Esophagus (tissue), 2 donors: ENCODE measurements around the gene DAPP1. TPM values are rescaled to one million over a fixed set of nuclear protein-coding genes. Genes with fewer than 3 reads are reported as not detected.
"Not testable (repeated sequence)": the region's sequence is repeated elsewhere in the genome, so short reads cannot be mapped to it uniquely, and the experiment has no call there.

ENCODE experiments used
- H3K27ac ChIP-seq, 2 donors: one replicate each; pipeline ENCODE4 v1.5.1; 2013; ENCODE audit warnings: low read depth in 2 of 2, mild to moderate bottlenecking in 2 of 2, inconsistent platforms in 1 of 2, low read length in 1 of 2, moderate library complexity in 1 of 2
- H3K27me3 ChIP-seq, 2 donors: one replicate each; pipeline ENCODE4 v1.6.1; 2013; ENCODE audit warnings: low read length in 2 of 2, control low read depth in 1 of 2, mild to moderate bottlenecking in 1 of 2; ENCODE audit not compliant: insufficient read depth in 2 of 2, control insufficient read depth in 1 of 2
- H3K36me3 ChIP-seq, 2 donors: one replicate each; pipeline ENCODE4 v1.6.1; 2013; ENCODE audit warnings: low read length in 1 of 2; ENCODE audit not compliant: control insufficient read depth in 2 of 2, insufficient read depth in 2 of 2
- H3K4me1 ChIP-seq, 2 donors: one replicate each; pipeline ENCODE4 v1.6.1; 2013; ENCODE audit warnings: low read length in 1 of 2; ENCODE audit not compliant: control insufficient read depth in 2 of 2, insufficient read depth in 2 of 2
- H3K4me3 ChIP-seq, 2 donors: one replicate each; pipeline ENCODE4 v1.5.1; 2013; ENCODE audit warnings: low read length in 2 of 2, mild to moderate bottlenecking in 2 of 2, low read depth in 1 of 2, moderate library complexity in 1 of 2
- H3K9me3 ChIP-seq, 2 donors: one replicate each; pipeline ENCODE4 v1.6.1; 2013; ENCODE audit warnings: mild to moderate bottlenecking in 2 of 2, low read depth in 1 of 2, low read length in 1 of 2, moderate library complexity in 1 of 2; ENCODE audit not compliant: control insufficient read depth in 2 of 2, insufficient read depth in 1 of 2
- WGBS, 2 donors: extraction: QIAGEN DNeasy Blood & Tissue Kit; methylation state at CpG; one replicate each; pipeline ENCODE4 v1.1.7; 2013; 5-methylcytosine and 5-hydroxymethylcytosine counted together
- polyA plus RNA-seq, 2 donors: library from polyadenylated mRNA; stranded (reverse); fragments of 200-250 nt; gene quantifications; one replicate each; pipeline ENCODE4 v1.2.3, GENCODE V29; 2013
- donor health status: healthy with polysubstance abuse.
- donor health status: Bipolar disorder and iron deficiency.

DAPP1 gene
- polyA plus RNA-seq, 2 donors, result 29.1 to 40.6 TPM

- H3K4me3 ChIP-seq, result no peak overlapping the region
- peaks cover 0 to 2% of the 10 kb centered on the region in 2 donors for H3K4me1 ChIP-seq
- WGBS, 2 donors, result 84 to 90% methylated on average over 3 of the region's 3 CpGs
- H3K27me3 ChIP-seq, result no peaks in the 10 kb centered on the region
- no peaks in the 10 kb centered on the region for H3K9me3 ChIP-seq
- no peaks in the 10 kb centered on the region for H3K36me3 ChIP-seq
- H3K27ac ChIP-seq, result no peak overlapping the region
Measured at GRCh38 chr4:99822734-99823133, 6.1 kb downstream of the DAPP1 start.

DNA sequence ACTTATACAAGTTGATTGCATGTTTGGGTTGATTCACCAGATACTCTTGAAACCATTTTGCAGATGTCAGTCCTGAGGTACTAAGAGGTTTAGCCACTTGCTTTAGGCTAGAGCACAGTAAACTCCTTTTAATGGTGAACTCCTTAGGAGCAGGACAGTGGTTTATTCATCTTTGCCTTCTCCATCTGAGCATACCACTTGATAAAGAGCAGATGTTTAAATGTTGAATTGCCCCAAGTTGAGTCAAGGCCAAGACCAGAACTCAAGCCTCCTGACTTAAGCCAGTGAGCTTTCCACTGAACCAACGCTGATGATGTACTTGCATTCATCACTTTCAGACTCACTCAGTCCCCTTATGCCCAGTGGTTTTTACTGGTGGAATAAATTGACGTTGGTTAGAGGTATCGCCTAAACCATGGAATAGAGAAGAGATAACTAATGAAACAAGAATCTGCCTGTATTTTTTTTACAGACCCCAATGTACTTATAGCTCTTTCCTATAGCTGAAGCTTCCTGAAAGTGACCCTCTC is 7.5 kb downstream of the DAPP1 start:
- 87 to 88% methylated on average over 3 of the region's 3 CpGs for WGBS, 2 donors

GRCh38 chr4:99825272-99825671 is 8.6 kb downstream of the DAPP1 start:
- Histone ChIP-seq H3K27ac (peak overlapping the region in 1 of 2 donors; percentile 28), H3K36me3 (no peaks in the 10 kb centered on the region), H3K9me3 (no peaks in the 10 kb centered on the region), H3K4me3 (no peak overlapping the region), H3K27me3 (no peaks in the 10 kb centered on the region), H3K4me1 (peaks cover 0 to 2% of the 10 kb centered on the region in 2 donors)
- whole genome bisulfite sequencing, 2 donors, result 60% methylated on average over 3 of the region's 3 CpGs

More for the DNA sequence above, 7.5 kb downstream of the DAPP1 start:
- Histone ChIP-seq H3K4me3 (no peak overlapping the region), H3K9me3 (no peaks in the 10 kb centered on the region), H3K4me1 (peaks cover 0 to 2% of the 10 kb centered on the region in 2 donors), H3K36me3 (no peaks in the 10 kb centered on the region), H3K27me3 (no peaks in the 10 kb centered on the region), H3K27ac (no peak overlapping the region)

DNA sequence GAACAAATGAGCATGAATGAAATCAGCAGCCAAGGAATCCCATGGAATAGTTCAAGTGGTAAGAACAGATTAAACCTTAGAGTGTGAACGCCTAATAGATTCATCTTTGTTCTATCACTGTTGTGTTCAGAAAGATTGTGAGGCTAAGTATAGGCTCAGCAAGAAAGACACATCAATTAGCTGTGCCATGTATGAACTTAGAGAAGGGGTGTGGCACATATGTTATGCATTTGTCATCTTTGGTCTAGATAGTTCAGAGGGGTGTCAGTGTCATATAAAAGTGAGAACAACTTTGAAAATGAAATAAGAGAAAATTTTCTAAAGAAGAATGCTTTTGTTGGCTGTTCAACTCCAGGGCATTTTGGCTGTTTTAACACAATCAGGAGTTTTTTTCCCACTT is 9.4 kb downstream of the DAPP1 start:
- Histone ChIP-seq H3K27me3 (no peaks in the 10 kb centered on the region), H3K4me1 (peaks cover 0 to 2% of the 10 kb centered on the region in 2 donors), H3K4me3 (no peak overlapping the region), H3K27ac (no peak overlapping the region), H3K9me3 (no peaks in the 10 kb centered on the region), H3K36me3 (no peaks in the 10 kb centered on the region)
- 77 to 82% methylated on average over 1 of the region's 1 CpG for WGBS, 2 donors

DNA sequence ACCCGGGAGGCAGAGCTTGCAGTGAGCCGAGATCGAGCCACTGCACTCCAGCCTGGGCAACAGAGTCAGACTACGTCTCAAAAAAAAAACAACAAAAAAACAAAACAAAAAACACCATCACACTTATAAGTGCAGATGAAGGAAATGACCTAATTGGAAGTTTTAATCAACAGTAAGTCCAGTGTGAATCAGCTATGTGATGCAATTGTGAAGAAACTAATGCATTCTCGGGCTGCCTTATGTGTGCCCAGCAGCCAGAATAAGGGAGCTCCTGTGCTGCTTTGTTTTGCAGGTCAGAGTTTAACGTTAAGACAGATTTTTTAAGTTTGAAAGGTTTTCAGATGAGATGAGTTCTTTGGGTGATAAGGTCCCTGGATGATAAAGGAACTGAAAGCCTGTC is 10.8 kb downstream of the DAPP1 start:
- WGBS, 2 donors, result 81 to 88% methylated on average over 6 of the region's 6 CpGs
- no peaks in the 10 kb centered on the region for H3K36me3 ChIP-seq
- H3K4me3 ChIP-seq, result no peak overlapping the region
- no peaks in the 10 kb centered on the region for H3K9me3 ChIP-seq
- no peaks in the 10 kb centered on the region for H3K27me3 ChIP-seq
- H3K4me1 ChIP-seq, result peaks cover 0 to 2% of the 10 kb centered on the region in 2 donors
- no peak overlapping the region for H3K27ac ChIP-seq

- H3K27ac ChIP-seq, result peak overlapping the region in 1 of 2 donors; percentile 6
- 70 to 79% methylated on average over 1 of the region's 1 CpG for WGBS, 2 donors
- H3K4me1 ChIP-seq, result peaks cover 0 to 2% of the 10 kb centered on the region in 2 donors
- no peaks in the 10 kb centered on the region for H3K36me3 ChIP-seq
- H3K9me3 ChIP-seq, result no peaks in the 10 kb centered on the region
- H3K27me3 ChIP-seq, result no peaks in the 10 kb centered on the region
- H3K4me3 ChIP-seq, result no peak overlapping the region
Measured at GRCh38 chr4:99827857-99828256, 11.2 kb downstream of the DAPP1 start.

DNA sequence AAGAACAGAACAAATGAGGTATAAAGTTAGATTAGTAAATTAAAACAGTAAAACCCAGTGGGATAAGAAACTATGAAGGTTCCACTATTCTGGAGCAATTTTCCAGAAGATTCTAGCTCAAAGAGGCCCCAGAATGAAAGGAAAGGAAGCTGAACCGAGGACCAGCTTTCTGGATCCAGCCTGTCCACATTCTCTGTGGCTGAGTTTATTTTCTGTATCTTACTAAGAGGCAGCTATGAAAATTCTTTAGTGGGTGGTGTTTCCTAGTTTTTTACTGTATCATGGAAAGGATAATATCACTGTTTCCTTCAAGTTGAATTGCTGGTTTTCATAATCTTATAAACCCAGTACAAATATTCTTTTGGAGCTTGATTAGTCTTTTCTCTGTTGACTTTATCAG is 11.8 kb downstream of the DAPP1 start:
- H3K27ac ChIP-seq, result no peak overlapping the region
- H3K9me3 ChIP-seq, result no peaks in the 10 kb centered on the region
- no peak overlapping the region for H3K4me3 ChIP-seq
- 32 to 56% methylated on average over 1 of the region's 1 CpG for WGBS, 2 donors
- H3K4me1 ChIP-seq, result peaks cover 0 to 2% of the 10 kb centered on the region in 2 donors
- H3K27me3 ChIP-seq, result no peaks in the 10 kb centered on the region
- H3K36me3 ChIP-seq, result no peaks in the 10 kb centered on the region

DNA sequence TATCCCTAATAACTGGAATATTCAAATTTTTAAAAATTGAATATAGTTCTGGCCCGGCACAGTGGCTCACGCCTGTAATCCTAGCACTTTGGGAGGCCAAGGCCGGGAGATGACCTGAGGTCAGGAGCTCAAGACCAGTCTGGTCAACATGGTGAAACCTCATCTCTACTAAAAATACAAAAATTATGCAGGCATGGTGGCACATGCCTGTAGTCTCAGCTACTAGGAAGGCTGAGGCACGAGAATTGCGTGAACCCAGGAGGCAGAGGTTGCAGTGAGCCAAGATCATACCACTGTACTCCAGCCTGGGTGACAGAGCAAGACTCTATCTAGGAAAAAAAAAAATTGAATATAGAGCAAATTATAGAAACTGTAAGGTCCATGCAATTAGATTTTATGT is 13.4 kb downstream of the DAPP1 start:
- H3K36me3 ChIP-seq, H3K4me3 ChIP-seq, H3K27me3 ChIP-seq, H3K4me1 ChIP-seq, H3K27ac ChIP-seq, H3K9me3 ChIP-seq: not testable (repeated sequence)
- 86 to 95% methylated on average over 5 of the region's 5 CpGs for WGBS, 2 donors

GRCh38 chr4:99832321-99832720 is 15.7 kb downstream of the DAPP1 start:
- Histone ChIP-seq H3K27me3 (no peaks in the 10 kb centered on the region), H3K27ac (no peak overlapping the region), H3K9me3 (no peaks in the 10 kb centered on the region), H3K4me1 (no peaks in the 10 kb centered on the region), H3K36me3 (peaks cover 0 to 8% of the 10 kb centered on the region in 2 donors), H3K4me3 (no peak overlapping the region)

GRCh38 chr4:99832758-99833157 is 16.1 kb downstream of the DAPP1 start:
- Histone ChIP-seq H3K36me3 (peaks cover 0 to 8% of the 10 kb centered on the region in 2 donors), H3K4me1 (no peaks in the 10 kb centered on the region), H3K27me3 (no peaks in the 10 kb centered on the region), H3K27ac (no peak overlapping the region), H3K9me3 (no peaks in the 10 kb centered on the region), H3K4me3 (no peak overlapping the region)
- 50 to 56% methylated on average over 3 of the region's 3 CpGs for WGBS, 2 donors
